GM06990 (cell line): ENCODE measurements around the gene CNTN3.

Experiments
- DNase-seq: peaks from one replicate; pipeline ENCODE4 v3.0.0-alpha.2; 2011; ENCODE audit not compliant: insufficient read length; ENCODE audit errors: extremely low read depth
- H3K27me3 ChIP-seq: replicated peaks from 2 replicates; pipeline ENCODE4 v1.6.0; 2011; ENCODE audit warnings: low read length; ENCODE audit not compliant: control insufficient read depth, insufficient read depth
- H3K36me3 ChIP-seq: 2 replicates; pipeline ENCODE4 v1.5.1; 2011; ENCODE audit warnings: low read length; ENCODE audit not compliant: control insufficient read depth, insufficient read depth
- H3K4me3 ChIP-seq: replicated peaks from 2 replicates; pipeline ENCODE4 v1.5.1; 2011; ENCODE audit warnings: low read depth, mild to moderate bottlenecking, control low read depth, low read length
- TF ChIP-seq, protein P1 (sequence below): IDR thresholded peaks from 2 replicates; pipeline ENCODE4 v1.5.1; 2011; ENCODE audit warnings: low read length, control low read depth, mild to moderate bottlenecking, inconsistent platforms; ENCODE audit not compliant: insufficient read depth, poor library complexity, severe bottlenecking

Gene CNTN3

DNA sequence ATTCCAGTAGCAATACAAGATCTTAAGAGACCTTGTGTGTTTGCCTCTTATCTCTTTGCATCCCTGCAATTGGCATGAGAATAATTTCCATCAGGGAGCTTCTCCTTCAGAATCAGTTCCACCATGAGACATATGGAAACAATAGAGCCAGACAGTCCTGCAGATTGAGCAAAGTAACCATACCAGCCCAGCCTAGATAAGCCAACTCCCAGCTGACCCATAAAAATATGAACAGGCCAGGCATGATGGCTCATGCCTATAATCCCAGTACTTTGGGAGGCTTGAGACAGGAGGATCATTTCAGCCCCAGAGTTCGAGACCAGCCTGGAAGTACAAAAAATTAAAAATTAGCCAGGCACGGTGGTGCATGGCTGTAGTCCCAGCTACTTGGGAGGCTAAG, 12.7 kb downstream of the CNTN3 start:
- Histone ChIP-seq H3K36me3 (no peaks in the 10 kb centered on the region), H3K4me3 (no peak overlapping the region), H3K27me3 (no peaks in the 10 kb centered on the region)
- no peak for DNase-seq
- TF ChIP-seq, protein P1, sequence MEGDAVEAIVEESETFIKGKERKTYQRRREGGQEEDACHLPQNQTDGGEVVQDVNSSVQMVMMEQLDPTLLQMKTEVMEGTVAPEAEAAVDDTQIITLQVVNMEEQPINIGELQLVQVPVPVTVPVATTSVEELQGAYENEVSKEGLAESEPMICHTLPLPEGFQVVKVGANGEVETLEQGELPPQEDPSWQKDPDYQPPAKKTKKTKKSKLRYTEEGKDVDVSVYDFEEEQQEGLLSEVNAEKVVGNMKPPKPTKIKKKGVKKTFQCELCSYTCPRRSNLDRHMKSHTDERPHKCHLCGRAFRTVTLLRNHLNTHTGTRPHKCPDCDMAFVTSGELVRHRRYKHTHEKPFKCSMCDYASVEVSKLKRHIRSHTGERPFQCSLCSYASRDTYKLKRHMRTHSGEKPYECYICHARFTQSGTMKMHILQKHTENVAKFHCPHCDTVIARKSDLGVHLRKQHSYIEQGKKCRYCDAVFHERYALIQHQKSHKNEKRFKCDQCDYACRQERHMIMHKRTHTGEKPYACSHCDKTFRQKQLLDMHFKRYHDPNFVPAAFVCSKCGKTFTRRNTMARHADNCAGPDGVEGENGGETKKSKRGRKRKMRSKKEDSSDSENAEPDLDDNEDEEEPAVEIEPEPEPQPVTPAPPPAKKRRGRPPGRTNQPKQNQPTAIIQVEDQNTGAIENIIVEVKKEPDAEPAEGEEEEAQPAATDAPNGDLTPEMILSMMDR = no peak

GRCh38 chr3:74599564-74599963, 14.9 kb downstream of the CNTN3 start:
- H3K27me3 ChIP-seq = no peaks in the 10 kb centered on the region
- H3K4me3 ChIP-seq = no peak overlapping the region
- TF ChIP-seq, protein P1 = no peak
- no peak for DNase-seq
- no peaks in the 10 kb centered on the region for H3K36me3 ChIP-seq

DNA sequence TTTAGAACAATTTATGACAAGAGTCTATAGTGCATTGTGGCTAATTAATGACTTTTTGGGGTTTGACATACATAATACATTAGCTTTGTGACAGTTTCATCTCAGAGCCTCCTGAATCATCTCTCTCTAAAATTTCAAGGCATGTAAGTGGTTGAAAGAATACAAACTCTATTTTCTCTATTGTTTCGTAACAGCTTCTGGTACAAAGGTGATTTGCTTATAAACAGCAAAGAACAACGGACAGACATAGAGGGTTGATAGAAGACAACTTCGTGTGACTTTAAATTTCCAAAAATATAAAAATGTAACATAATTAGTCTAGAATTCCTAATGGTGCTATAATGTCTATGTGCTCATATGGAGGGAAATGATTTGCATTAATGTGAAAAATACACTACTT, 21.3 kb downstream of the CNTN3 start:
- TF ChIP-seq, protein P1 = no peak
- DNase-seq = no peak
- no peak overlapping the region for H3K4me3 ChIP-seq

GRCh38 chr3:74592359-74592758, 22.1 kb downstream of the CNTN3 start:
- no peak for DNase-seq
- Histone ChIP-seq H3K36me3 (no peaks in the 10 kb centered on the region), H3K4me3 (no peak overlapping the region), H3K27me3 (no peaks in the 10 kb centered on the region)
- TF ChIP-seq, protein P1 = no peak

More for the DNA sequence above, 21.3 kb downstream of the CNTN3 start:
- Histone ChIP-seq H3K27me3 (no peaks in the 10 kb centered on the region), H3K36me3 (no peaks in the 10 kb centered on the region)

- H3K27me3 ChIP-seq = no peaks in the 10 kb centered on the region
- TF ChIP-seq, protein P1 = no peak
- no peak for DNase-seq
These were observed 22.5 kb downstream of the CNTN3 start for GRCh38 chr3:74591946-74592345.

DNA sequence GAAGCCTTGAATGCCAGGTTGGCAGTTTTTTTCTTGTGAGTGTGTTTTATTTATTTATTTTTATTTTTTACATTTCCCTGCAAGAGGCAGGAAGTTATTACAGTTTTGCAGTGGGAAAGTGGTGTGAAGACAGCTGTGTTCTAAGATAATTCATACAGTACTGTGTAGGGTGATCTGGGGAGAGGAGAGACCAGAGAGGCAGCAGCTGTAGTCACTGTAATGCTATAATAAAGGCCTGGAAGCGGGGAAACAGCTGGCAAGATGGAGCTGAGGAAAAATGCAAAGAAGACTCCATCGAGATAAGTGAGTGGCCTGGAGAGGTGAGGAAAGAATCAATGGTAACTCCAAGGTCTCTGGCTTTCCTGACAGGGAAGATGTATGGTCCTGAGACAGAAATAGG, 23.1 kb downstream of the CNTN3 start:
- Histone ChIP-seq H3K27me3 (no peaks in the 10 kb centered on the region), H3K4me3 (no peak overlapping the region), H3K36me3 (no peaks in the 10 kb centered on the region)
- no peak for DNase-seq
- TF ChIP-seq, protein P1 = no peak

More at GRCh38 chr3:74591946-74592345, 22.5 kb downstream of the CNTN3 start:
- no peaks in the 10 kb centered on the region for H3K36me3 ChIP-seq
- H3K4me3 ChIP-seq = no peak overlapping the region
